Measurements from ENCODE around the gene SNX5.

- no peak for TF ChIP-seq POLR2A (IDR thresholded peaks at IDR 0.05; ENCODE audit: low read depth, low read length)
- TF ChIP-seq POLR2AphosphoS5 (IDR thresholded peaks at IDR 0.05; ENCODE audit: low read depth, low read length), result no peak
- no peak for TF ChIP-seq TAF1 (IDR thresholded peaks at IDR 0.05; ENCODE audit: low read depth, low read length)
- TF ChIP-seq POU2F2 (IDR thresholded peaks at IDR 0.05; ENCODE audit: low read depth, low read length), result no peak
- TF ChIP-seq PAX5 (IDR thresholded peaks at IDR 0.05; ENCODE audit: insufficient read depth, low read length, severe bottlenecking), result no peak
- no peak for TF ChIP-seq SPI1 (IDR thresholded peaks at IDR 0.05; ENCODE audit: low read depth, low read length)
These were observed 14.7 kb downstream of the SNX5 start for GRCh38 chr20:17953935-17954334.

Measured in GM12891 (cell line).